H1 (cell line): Measurements from ENCODE around the gene SLC4A7. TPM values are rescaled to one million over a fixed set of nuclear protein-coding genes. Genes with fewer than 3 reads are reported as not detected.

Experiments used
- CTCF ChIA-PET: fragments of 300-600 bp; sonication (Branson Sonifier 250); formaldehyde crosslinking; loops from one replicate; lab custom pipeline; 2021; ENCODE audit not compliant: partially characterized antibody; lab: Charles Lee
- POLR2A ChIA-PET: fragments of 300-600 bp; sonication (Branson Sonifier 250); formaldehyde crosslinking; loops from one replicate; lab custom pipeline; 2021; ENCODE audit warnings: inconsistent platforms; ENCODE audit not compliant: partially characterized antibody; lab: Charles Lee
- DNase-seq, 2 experiments: peaks; one replicate each; pipeline versions ENCODE4 v3.0.0 to v3.0.0-alpha.2; 2010 to 2022; ENCODE audit warnings: low spot score in 2 of 2, low read depth in 1 of 2, mixed read lengths in 1 of 2
- FAIRE-seq: peaks from 2 replicates; lab custom pipeline; 2011; peaks lifted over from hg19 to GRCh38; lab: Jason Lieb, UNC
- H2AFZ ChIP-seq: 2 replicates; pipeline ENCODE4 v1.8.1; 2012; ENCODE audit warnings: low read length, inconsistent platforms
- H2AK5ac ChIP-seq: 2 replicates; pipeline ENCODE4 v1.6.1; 2013; ENCODE audit warnings: low read depth, low read length
- H2BK120ac ChIP-seq: replicated peaks from 2 replicates; pipeline ENCODE3; 2013; ENCODE audit warnings: low read depth, low read length, inconsistent platforms
- H2BK12ac ChIP-seq: 2 replicates; pipeline ENCODE4 v1.6.1; 2013; ENCODE audit warnings: low read depth, low read length
- H2BK15ac ChIP-seq: 2 replicates; pipeline ENCODE4 v1.6.1; 2013; ENCODE audit warnings: low read length
- H2BK20ac ChIP-seq: 2 replicates; pipeline ENCODE4 v1.6.1; 2013; ENCODE audit warnings: low read length
- H2BK5ac ChIP-seq: 2 replicates; pipeline ENCODE4 v1.6.1; 2013; ENCODE audit warnings: low read depth, low read length
- H3K14ac ChIP-seq: 2 replicates; pipeline ENCODE4 v1.6.1; 2013; ENCODE audit warnings: inconsistent platforms; ENCODE audit not compliant: insufficient read length
- H3K18ac ChIP-seq: 2 replicates; pipeline ENCODE4 v1.6.1; 2013; ENCODE audit warnings: low read length; ENCODE audit errors: extremely low read depth
- H3K23ac ChIP-seq: 2 replicates; pipeline ENCODE4 v1.6.1; 2013; ENCODE audit warnings: inconsistent platforms; ENCODE audit not compliant: insufficient read length
- H3K23me2 ChIP-seq: 2 replicates; pipeline ENCODE4 v1.6.1; 2013; ENCODE audit warnings: low read depth, low read length
- H3K27ac ChIP-seq: 2 replicates; pipeline ENCODE4 v1.6.1; 2011; ENCODE audit warnings: low read depth, low read length, inconsistent platforms
- H3K27me3 ChIP-seq, 4 experiments: replicated peaks in 1 of 4; 1 replicate in 1 of 4; 2 replicates in 3 of 4; pipeline versions ENCODE4 v1.6.1 to v1.8.1; 2011 to 2013; ENCODE audit warnings: low read length in 3 of 4, mild to moderate bottlenecking in 3 of 4, inconsistent platforms in 2 of 4, mixed read lengths in 2 of 4, moderate library complexity in 1 of 4; ENCODE audit not compliant: control insufficient read depth in 3 of 4, insufficient read depth in 3 of 4; ENCODE audit errors: extremely low read depth in 1 of 4
- H3K36me3 ChIP-seq, 4 experiments: 2 replicates each; pipeline versions ENCODE4 v1.6.1 to v1.8.1; 2011 to 2013; ENCODE audit warnings: mild to moderate bottlenecking in 4 of 4, low read length in 3 of 4, moderate library complexity in 2 of 4, control low read depth in 1 of 4, inconsistent platforms in 1 of 4; ENCODE audit not compliant: insufficient read depth in 4 of 4, control insufficient read depth in 2 of 4
- H3K4ac ChIP-seq: replicated peaks from 2 replicates; pipeline ENCODE3; 2013; ENCODE audit warnings: low read length, low read depth, mixed read lengths, inconsistent platforms; ENCODE audit not compliant: insufficient read length
- H3K4me1 ChIP-seq, 4 experiments: replicated peaks in 1 of 4; 1 replicate in 1 of 4; 2 replicates in 3 of 4; pipeline versions ENCODE4 v1.6.1 to v1.8.1; 2011 to 2013; ENCODE audit warnings: low read length in 3 of 4, inconsistent platforms in 2 of 4, mixed read lengths in 1 of 4; ENCODE audit not compliant: insufficient read depth in 4 of 4, control insufficient read depth in 3 of 4
- H3K4me2 ChIP-seq, 2 experiments: 2 replicates each; pipeline versions ENCODE4 v1.6.1 to v1.8.1; 2011 to 2013; ENCODE audit warnings: low read depth in 2 of 2, low read length in 2 of 2, control low read depth in 1 of 2, inconsistent platforms in 1 of 2, mild to moderate bottlenecking in 1 of 2; ENCODE audit not compliant: insufficient read depth in 1 of 2
- H3K4me3 ChIP-seq, 4 experiments: fragments of 200-600, 300-600 bp in 1 of 4; sonication (generic), shearing (Covaris generic), sonication (Bioruptor Twin) in 1 of 4; 2 replicates each; pipeline versions ENCODE4 v1.5.1 to v1.8.1; 2011 to 2016; ENCODE audit warnings: low read length in 4 of 4, low read depth in 3 of 4, control low read depth in 2 of 4, inconsistent platforms in 2 of 4, mild to moderate bottlenecking in 2 of 4, mixed read lengths in 1 of 4, moderate library complexity in 1 of 4; ENCODE audit not compliant: insufficient read depth in 2 of 4; ENCODE audit errors: extremely low read depth in 1 of 4
- H3K56ac ChIP-seq: replicated peaks from 2 replicates; pipeline ENCODE3; 2013; ENCODE audit warnings: low read depth, mild to moderate bottlenecking, mixed read lengths, low read length, inconsistent platforms; ENCODE audit not compliant: insufficient read length
- H3K79me1 ChIP-seq: 2 replicates; pipeline ENCODE4 v1.6.1; 2013; ENCODE audit warnings: low read depth, low read length, control low read depth
- H3K79me2 ChIP-seq, 2 experiments: 2 replicates each; pipeline versions ENCODE4 v1.6.1 to v1.8.1; 2012 to 2013; ENCODE audit warnings: low read length in 2 of 2, mild to moderate bottlenecking in 2 of 2, inconsistent platforms in 1 of 2; ENCODE audit not compliant: insufficient read depth in 2 of 2, control insufficient read depth in 1 of 2
- H3K9ac ChIP-seq, 4 experiments: replicated peaks in 1 of 4; 1 replicate in 1 of 4; 2 replicates in 3 of 4; pipeline versions ENCODE4 v1.6.1 to v1.8.1; 2011 to 2013; ENCODE audit warnings: low read depth in 3 of 4, low read length in 3 of 4, control low read depth in 2 of 4, mild to moderate bottlenecking in 2 of 4, moderate library complexity in 2 of 4, inconsistent platforms in 1 of 4; ENCODE audit errors: extremely low read depth in 1 of 4
- H3K9me3 ChIP-seq, 2 experiments: 2 replicates each; pipeline versions ENCODE4 v1.6.1 to v1.8.1; 2012 to 2013; ENCODE audit warnings: mild to moderate bottlenecking in 2 of 2, moderate library complexity in 2 of 2, control low read depth in 1 of 2, inconsistent platforms in 1 of 2, low read depth in 1 of 2, low read length in 1 of 2, mixed read lengths in 1 of 2; ENCODE audit not compliant: insufficient read depth in 2 of 2
- H4K20me1 ChIP-seq, 2 experiments: replicated peaks in 1 of 2; 2 replicates each; pipeline versions ENCODE3 to v1.8.1; 2011 to 2013; ENCODE audit warnings: inconsistent platforms in 2 of 2, low read length in 2 of 2, mild to moderate bottlenecking in 1 of 2; ENCODE audit not compliant: insufficient read depth in 2 of 2, control insufficient read depth in 1 of 2
- H4K5ac ChIP-seq: 2 replicates; pipeline ENCODE4 v1.6.1; 2013; ENCODE audit warnings: low read length, low read depth, mixed read lengths, inconsistent platforms; ENCODE audit not compliant: insufficient read length
- H4K8ac ChIP-seq: 2 replicates; pipeline ENCODE4 v1.8.0; 2013; ENCODE audit warnings: mild to moderate bottlenecking, moderate library complexity, low read length, inconsistent platforms; ENCODE audit not compliant: insufficient read depth; ENCODE audit errors: extremely low read depth
- H4K91ac ChIP-seq: replicated peaks from 2 replicates; pipeline ENCODE3; 2013; ENCODE audit warnings: low read length, mixed read lengths, inconsistent platforms; ENCODE audit not compliant: insufficient read length
- BACH1 ChIP-seq: IDR thresholded peaks from 2 replicates; pipeline ENCODE4 v1.6.1; 2012; ENCODE audit warnings: low read length, improper control_type of control experiment
- CBX5 ChIP-seq: fragments of 300-800, 300-1000 bp; sonication (generic); IDR thresholded peaks from 2 replicates; pipeline ENCODE4 v1.7.1; 2016; ENCODE audit warnings: antibody characterized with exemption, low read length, low read depth
- CBX8 ChIP-seq: fragments of 300-800, 300-1000 bp; sonication (generic); IDR thresholded peaks from 2 replicates; pipeline ENCODE4 v1.7.1; 2016; ENCODE audit warnings: low read depth, low read length, borderline replicate concordance
- RXRA ChIP-seq: IDR thresholded peaks from 2 replicates; pipeline ENCODE4 v1.6.1; 2011; ENCODE audit warnings: low read depth, mild to moderate bottlenecking, low read length, moderate library complexity; ENCODE audit not compliant: insufficient read depth
- TAF1 ChIP-seq: IDR thresholded peaks from 2 replicates; pipeline ENCODE4 v1.6.1; 2011; ENCODE audit warnings: mild to moderate bottlenecking, low read depth, low read length
- WGBS, 2 experiments: shearing (Covaris generic) in 1 of 2; methylation state at CpG; one replicate each; pipeline versions ENCODE4 v1.1.6 to v1.1.7; 2013 to 2015; ENCODE audit warnings: low lambda C conversion rate in 2 of 2, mixed read lengths in 2 of 2, inconsistent platforms in 1 of 2, low coverage in 1 of 2, missing lambda C conversion rate in 1 of 2; ENCODE audit not compliant: insufficient replicate concordance in 2 of 2, insufficient coverage in 1 of 2, insufficient read length in 1 of 2; ENCODE audit errors: extremely low coverage in 1 of 2, missing lambda C conversion rate in 1 of 2; 5-methylcytosine and 5-hydroxymethylcytosine counted together
- polyA plus RNA-seq, 7 experiments: library from polyadenylated mRNA; depleted of rRNA in 3 of 7; stranded (reverse) in 5 of 7; unstranded in 2 of 7; fragments of >200 nt in 5 of 7; fragments of 200-250 nt in 2 of 7; gene quantifications; 1 replicate in 5 of 7; 2 replicates in 1 of 7; 4 replicates in 1 of 7; pipeline versions ENCODE4 v1.2.1 to v1.2.3, GENCODE V29; 2011 to 2013; ENCODE audit warnings: missing spikeins in 2 of 7, mixed read lengths in 2 of 7
- total RNA-seq: library from RNA; stranded (reverse); fragmentation: NEBNext Ultra II Directional; extraction: Animal tissue kit (Norgen Biotek cat#: 25700); gene quantifications from 2 replicates; pipeline ENCODE4 v1.2.1, GENCODE V29; 2021
- TF ChIP-seq, protein P1 (sequence below): IDR thresholded peaks from 2 replicates; pipeline ENCODE4 v1.6.1; 2012; ENCODE audit warnings: inconsistent platforms

Gene SLC4A7
- total and polyA plus RNA-seq, 2 of the 8 experiments (the other 6 are each of a cell fraction or from before 2014, with no cell fraction given) = 14.9 to 70.5 TPM

DNA sequence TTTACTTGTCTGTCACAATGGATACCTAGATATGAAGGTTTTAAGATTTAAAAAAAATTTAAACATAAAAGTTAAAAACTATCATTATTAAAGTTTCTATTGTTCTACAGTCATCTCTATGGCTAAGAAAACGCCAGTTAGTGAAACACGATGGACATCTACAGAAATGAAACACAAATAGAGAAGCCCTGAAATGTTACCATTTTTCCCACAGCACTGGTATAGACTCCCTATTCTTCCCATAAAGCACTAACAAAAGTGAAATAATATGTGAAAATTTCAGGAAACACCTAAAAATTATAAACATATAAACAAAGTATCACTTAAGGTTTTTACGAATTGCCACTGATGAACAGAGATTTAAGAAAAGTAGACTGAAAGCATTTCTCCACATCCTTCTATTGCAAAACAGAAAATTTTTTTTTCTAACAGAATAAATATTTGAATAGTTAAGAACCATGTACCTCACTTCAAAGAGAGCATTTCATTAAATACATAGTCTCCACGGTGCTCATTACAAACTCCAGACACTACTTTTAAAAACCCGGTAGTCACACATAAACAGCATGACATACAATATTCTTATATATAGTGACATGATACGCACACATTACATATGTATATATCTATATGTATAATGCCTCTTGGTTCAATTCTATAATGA lies 107.9 kb downstream of the SLC4A7 start:
- CTCF ChIA-PET = no interaction called here
- H2BK120ac ChIP-seq = no peak overlapping the region
- no peak for DNase-seq
- H3K9ac ChIP-seq = no peak overlapping the region
- H3K79me1 ChIP-seq = no peaks in the 10 kb centered on the region
- H3K27ac ChIP-seq = no peak overlapping the region
- no peak overlapping the region for H4K8ac ChIP-seq
- no peak overlapping the region for H3K4me3 ChIP-seq
- H3K23ac ChIP-seq = no peak overlapping the region
- no peaks in the 10 kb centered on the region for H3K4me1 ChIP-seq
- H3K14ac ChIP-seq = no peak overlapping the region
- H3K79me2 ChIP-seq = no peaks in the 10 kb centered on the region
- H3K23me2 ChIP-seq = no peaks in the 10 kb centered on the region; the same call in 1 of the 2 replicates
- H3K27me3 ChIP-seq = no peaks in the 10 kb centered on the region
- H2BK20ac ChIP-seq = no peak overlapping the region
- H2BK5ac ChIP-seq = no peak overlapping the region
- H3K4ac ChIP-seq = no peak overlapping the region
- H2BK15ac ChIP-seq = no peak overlapping the region
- no peak overlapping the region for H3K18ac ChIP-seq
- H4K5ac ChIP-seq = no peak overlapping the region
- no peak overlapping the region for H2BK12ac ChIP-seq
- no peaks in the 10 kb centered on the region for H4K20me1 ChIP-seq
- H3K4me2 ChIP-seq = no peak overlapping the region
- FAIRE-seq = no peak
- POLR2A ChIA-PET = no interaction called here
- no peaks in the 10 kb centered on the region for H3K9me3 ChIP-seq
- 90% methylated on average over 6 of the region's 6 CpGs; no CpG with 5 or more reads in 1 of the 2 experiments for WGBS, 2 experiments
- TF ChIP-seq RXRA (no peak), CBX8 (no peak), TAF1 (no peak), CBX5 (no peak), BACH1 (no peak)
- TF ChIP-seq, protein P1, sequence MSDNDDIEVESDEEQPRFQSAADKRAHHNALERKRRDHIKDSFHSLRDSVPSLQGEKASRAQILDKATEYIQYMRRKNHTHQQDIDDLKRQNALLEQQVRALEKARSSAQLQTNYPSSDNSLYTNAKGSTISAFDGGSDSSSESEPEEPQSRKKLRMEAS = no peak
- H2AK5ac ChIP-seq = no peak overlapping the region
- H2AFZ ChIP-seq = no peak overlapping the region
- peaks cover 0 to 13% (median 8%) of the 10 kb centered on the region in 4 experiments; a peak in 4 of 8 replicates for H3K36me3 ChIP-seq
- H4K91ac ChIP-seq = no peak overlapping the region
- H3K56ac ChIP-seq = no peak overlapping the region
